DOHH2 (cell line): Measurements from ENCODE around the gene DCUN1D1.

Experiments
- H3F3A ChIP-seq: fragments of 200-600 bp; sonication (generic), shearing (Covaris generic); 2 replicates; pipeline ENCODE4 v1.6.0; 2016; ENCODE audit warnings: antibody characterized with exemption, mild to moderate bottlenecking; ENCODE audit not compliant: control insufficient read depth, insufficient read depth
- H3K27ac ChIP-seq: fragments of 200-600 bp; sonication (generic); 2 replicates; pipeline ENCODE4 v1.5.1; 2014; ENCODE audit warnings: low read depth, mild to moderate bottlenecking, low read length, moderate library complexity
- H3K27me3 ChIP-seq: fragments of 200-600 bp; sonication (generic); 2 replicates; pipeline ENCODE4 v1.6.1; 2014; ENCODE audit warnings: mild to moderate bottlenecking, low read length, mixed read lengths; ENCODE audit not compliant: control insufficient read depth
- H3K36me3 ChIP-seq: fragments of 200-600 bp; sonication (generic); 2 replicates; pipeline ENCODE4 v1.6.1; 2014; ENCODE audit warnings: mild to moderate bottlenecking, low read length, moderate library complexity, mixed read lengths; ENCODE audit not compliant: control insufficient read depth
- H3K4me1 ChIP-seq: fragments of 200-600 bp; sonication (generic); 2 replicates; pipeline ENCODE4 v1.6.1; 2014; ENCODE audit warnings: mild to moderate bottlenecking, low read length, mixed read lengths; ENCODE audit not compliant: control insufficient read depth
- H3K4me2 ChIP-seq: fragments of 200-600 bp; sonication (generic); 2 replicates; pipeline ENCODE4 v1.6.0; 2014; ENCODE audit warnings: mild to moderate bottlenecking, low read length, moderate library complexity
- H3K4me3 ChIP-seq: fragments of 200-600 bp; sonication (generic); 2 replicates; pipeline ENCODE4 v1.5.1; 2014; ENCODE audit warnings: mild to moderate bottlenecking, low read length, mixed read lengths
- H3K79me2 ChIP-seq: fragments of 200-600 bp; sonication (generic); 2 replicates; pipeline ENCODE4 v1.6.1; 2014; ENCODE audit warnings: mild to moderate bottlenecking, low read length, mixed read lengths; ENCODE audit not compliant: control insufficient read depth
- H3K9me2 ChIP-seq: fragments of 200-600 bp; sonication (generic); replicated peaks from 2 replicates; pipeline ENCODE4 v1.6.1; 2014; ENCODE audit warnings: mild to moderate bottlenecking, low read length, mixed read lengths; ENCODE audit not compliant: control insufficient read depth
- H3K9me3 ChIP-seq: fragments of 200-600 bp; sonication (generic); 2 replicates; pipeline ENCODE4 v1.6.1; 2014; ENCODE audit warnings: antibody characterized with exemption, low read length, mixed read lengths; ENCODE audit not compliant: control insufficient read depth, insufficient read depth
- H4K20me1 ChIP-seq: fragments of 200-600 bp; sonication (generic); 2 replicates; pipeline ENCODE4 v1.6.0; 2014; ENCODE audit warnings: low read depth, mild to moderate bottlenecking, antibody characterized with exemption, low read length, moderate library complexity; ENCODE audit not compliant: control insufficient read depth, insufficient read depth
- CTCF ChIP-seq: fragments of 200-600 bp; sonication (generic); IDR thresholded peaks from one replicate; pipeline ENCODE4 v1.5.1; 2014; ENCODE audit warnings: antibody characterized with exemption, mild to moderate bottlenecking, low read depth, low read length; ENCODE audit not compliant: poor library complexity, severe bottlenecking
- EZH2phosphoT487 ChIP-seq: fragments of 200-600 bp; sonication (generic); IDR thresholded peaks from 2 replicates; pipeline ENCODE4 v1.6.1; 2017; ENCODE audit warnings: borderline replicate concordance, mild to moderate bottlenecking, antibody characterized with exemption, low read length, moderate library complexity, mixed read lengths

DCUN1D1 gene

GRCh38 chr3:182936239-182936917 is 44.0 kb downstream of the DCUN1D1 start:
- H3K4me2 ChIP-seq, result no peak overlapping the region
- H3K27ac ChIP-seq, result no peak overlapping the region
- H3K27me3 ChIP-seq, result no peaks in the 10 kb centered on the region
- H3K36me3 ChIP-seq, result no peaks in the 10 kb centered on the region
- no peaks in the 10 kb centered on the region for H3K9me2 ChIP-seq
- no peaks in the 10 kb centered on the region for H3K79me2 ChIP-seq
- peaks cover 25% of the 10 kb centered on the region for H3K4me1 ChIP-seq
- no peaks in the 10 kb centered on the region for H4K20me1 ChIP-seq
- H3K9me3 ChIP-seq, result peaks cover 6% of the 10 kb centered on the region; the same call in 1 of the 2 replicates
- no peak for TF ChIP-seq EZH2phosphoT487
- no peak for TF ChIP-seq CTCF
- H3F3A ChIP-seq, result peaks cover 4% of the 10 kb centered on the region
- no peak overlapping the region for H3K4me3 ChIP-seq

DNA sequence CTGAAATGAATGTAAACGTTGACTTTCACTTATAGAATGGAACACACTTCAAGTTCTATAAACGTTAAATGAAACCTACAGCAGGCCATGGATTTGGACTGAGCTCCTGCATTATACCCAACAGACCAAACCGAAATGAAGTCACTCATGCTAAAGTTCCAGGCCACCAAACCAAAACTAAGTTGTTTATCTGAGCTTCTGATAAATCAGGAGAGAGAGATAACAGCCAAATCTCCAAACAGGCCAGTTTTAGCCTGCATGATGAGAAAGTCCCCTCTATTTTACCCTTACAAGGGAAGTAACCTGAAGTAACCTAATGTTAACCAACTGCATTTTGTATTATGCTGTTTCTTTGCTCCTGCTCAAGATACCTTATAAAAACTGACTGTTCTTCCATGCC is 44.5 kb downstream of the DCUN1D1 start:
- H3K4me3 ChIP-seq, result no peak overlapping the region
- H4K20me1 ChIP-seq, result no peaks in the 10 kb centered on the region
- H3K27ac ChIP-seq, result no peak overlapping the region
- no peaks in the 10 kb centered on the region for H3F3A ChIP-seq
- H3K4me1 ChIP-seq, result peaks cover 25% of the 10 kb centered on the region
- no peaks in the 10 kb centered on the region for H3K27me3 ChIP-seq
- TF ChIP-seq EZH2phosphoT487 (no peak), CTCF (no peak)
- H3K9me2 ChIP-seq, result no peaks in the 10 kb centered on the region
- H3K9me3 ChIP-seq, result peaks cover 6% of the 10 kb centered on the region; the same call in 1 of the 2 replicates
- no peak overlapping the region for H3K4me2 ChIP-seq
- H3K36me3 ChIP-seq, result no peaks in the 10 kb centered on the region
- no peaks in the 10 kb centered on the region for H3K79me2 ChIP-seq

GRCh38 chr3:182925944-182926337 is 54.4 kb downstream of the DCUN1D1 start:
- Histone ChIP-seq H3K4me1 (peaks cover 12% of the 10 kb centered on the region), H3K27ac (no peak overlapping the region), H3K36me3 (no peaks in the 10 kb centered on the region), H3K27me3 (no peaks in the 10 kb centered on the region), H3K4me3 (no peak overlapping the region), H3K9me2 (no peaks in the 10 kb centered on the region), H3F3A (no peaks in the 10 kb centered on the region), H3K4me2 (no peak overlapping the region), H4K20me1 (no peaks in the 10 kb centered on the region), H3K9me3 (no peaks in the 10 kb centered on the region), H3K79me2 (no peaks in the 10 kb centered on the region)
- TF ChIP-seq CTCF, result no peak
- no peak for TF ChIP-seq EZH2phosphoT487
